Gastroesophageal sphincter (tissue), 3 donors: Measurements from ENCODE around the gene KIT.

Experiments used
- EP300 ChIP-seq: sonication (generic); formaldehyde crosslinking; IDR thresholded peaks from one replicate; pipeline ENCODE4 v1.6.1; 2017; ENCODE audit warnings: antibody characterized with exemption, mild to moderate bottlenecking
- POLR2A ChIP-seq, 2 donors: fragments of 450-650 bp; IDR thresholded peaks; one replicate each; pipeline ENCODE4 v1.6.1; 2017; ENCODE audit warnings: antibody characterized with exemption in 2 of 2, mild to moderate bottlenecking in 2 of 2, moderate library complexity in 1 of 2
- TF ChIP-seq, protein P1 (sequence below), 4 experiments: fragments of 200-600 bp in 2 of 4; fragments of 450-650 bp in 2 of 4; sonication (generic) in 1 of 4; IDR thresholded peaks; one replicate each; pipeline ENCODE4 v1.5.1; 2017 to 2019; ENCODE audit warnings: antibody characterized with exemption in 4 of 4, mild to moderate bottlenecking in 2 of 4, moderate library complexity in 2 of 4

DNA sequence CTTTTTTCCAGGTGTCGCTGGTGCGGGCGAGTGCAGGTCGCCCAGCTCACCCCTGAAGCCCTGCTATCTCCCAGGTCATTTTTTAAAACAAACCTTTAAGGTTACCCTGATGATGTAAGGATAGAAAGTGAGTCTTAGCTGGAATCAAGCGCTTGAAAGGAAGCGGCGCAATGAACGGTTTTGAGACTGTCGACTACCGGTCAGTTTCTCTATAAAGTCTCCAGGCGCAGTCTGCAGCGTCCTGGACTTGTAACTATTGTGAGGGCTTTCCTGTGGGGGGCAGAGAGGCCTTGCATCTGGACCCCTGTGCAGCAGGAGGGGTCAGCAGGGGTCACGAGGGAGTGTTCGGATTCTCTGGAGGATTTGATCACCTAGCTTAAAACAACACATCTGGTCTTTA is 1.6 kb downstream of the KIT start:
- TF ChIP-seq, protein P1, sequence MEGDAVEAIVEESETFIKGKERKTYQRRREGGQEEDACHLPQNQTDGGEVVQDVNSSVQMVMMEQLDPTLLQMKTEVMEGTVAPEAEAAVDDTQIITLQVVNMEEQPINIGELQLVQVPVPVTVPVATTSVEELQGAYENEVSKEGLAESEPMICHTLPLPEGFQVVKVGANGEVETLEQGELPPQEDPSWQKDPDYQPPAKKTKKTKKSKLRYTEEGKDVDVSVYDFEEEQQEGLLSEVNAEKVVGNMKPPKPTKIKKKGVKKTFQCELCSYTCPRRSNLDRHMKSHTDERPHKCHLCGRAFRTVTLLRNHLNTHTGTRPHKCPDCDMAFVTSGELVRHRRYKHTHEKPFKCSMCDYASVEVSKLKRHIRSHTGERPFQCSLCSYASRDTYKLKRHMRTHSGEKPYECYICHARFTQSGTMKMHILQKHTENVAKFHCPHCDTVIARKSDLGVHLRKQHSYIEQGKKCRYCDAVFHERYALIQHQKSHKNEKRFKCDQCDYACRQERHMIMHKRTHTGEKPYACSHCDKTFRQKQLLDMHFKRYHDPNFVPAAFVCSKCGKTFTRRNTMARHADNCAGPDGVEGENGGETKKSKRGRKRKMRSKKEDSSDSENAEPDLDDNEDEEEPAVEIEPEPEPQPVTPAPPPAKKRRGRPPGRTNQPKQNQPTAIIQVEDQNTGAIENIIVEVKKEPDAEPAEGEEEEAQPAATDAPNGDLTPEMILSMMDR (IDR thresholded peaks at IDR 0.05): no peak
- no peak for TF ChIP-seq POLR2A (IDR thresholded peaks at IDR 0.05)
- TF ChIP-seq EP300: no peak
